OCI-LY1 (cell line): ENCODE results near the gene GTF3C1.

Experiments
- H2AFZ ChIP-seq: fragments of 200-600 bp; sonication (generic), shearing (Covaris generic); 2 replicates; pipeline ENCODE4 v1.6.0; 2014; ENCODE audit warnings: antibody characterized with exemption, mild to moderate bottlenecking, low read length
- H3F3A ChIP-seq: fragments of 200-600 bp; sonication (generic), shearing (Covaris generic); 2 replicates; pipeline ENCODE4 v1.6.0; 2014; ENCODE audit warnings: mild to moderate bottlenecking, antibody characterized with exemption, low read length, moderate library complexity; ENCODE audit not compliant: insufficient read depth
- H3K27ac ChIP-seq: fragments of 200-600 bp; sonication (generic); 2 replicates; pipeline ENCODE4 v1.5.1; 2014; ENCODE audit warnings: low read length, mixed run types, mild to moderate bottlenecking, low read depth; ENCODE audit not compliant: poor library complexity, severe bottlenecking
- H3K27me3 ChIP-seq: fragments of 200-600 bp; sonication (generic); 2 replicates; pipeline ENCODE4 v1.6.0; 2014; ENCODE audit warnings: antibody characterized with exemption, mild to moderate bottlenecking, low read length, moderate library complexity; ENCODE audit not compliant: insufficient read depth
- H3K36me3 ChIP-seq: fragments of 200-600 bp; sonication (generic); 2 replicates; pipeline ENCODE4 v1.6.1; 2014; ENCODE audit warnings: mild to moderate bottlenecking, antibody characterized with exemption, low read length, moderate library complexity, mixed read lengths; ENCODE audit not compliant: insufficient read depth
- H3K4me1 ChIP-seq: fragments of 200-600 bp; sonication (generic); 2 replicates; pipeline ENCODE4 v1.5.1; 2014; ENCODE audit warnings: mild to moderate bottlenecking, low read length, moderate library complexity; ENCODE audit not compliant: insufficient read depth, severe bottlenecking
- H3K4me2 ChIP-seq: fragments of 200-600 bp; sonication (generic), shearing (Covaris generic); 2 replicates; pipeline ENCODE4 v1.6.1; 2014; ENCODE audit warnings: low read length
- H3K4me3 ChIP-seq: fragments of 200-600 bp; sonication (generic); 2 replicates; pipeline ENCODE4 v1.5.1; 2014; ENCODE audit warnings: low read length, low read depth, mild to moderate bottlenecking, mixed read lengths; ENCODE audit not compliant: poor library complexity, severe bottlenecking
- H3K79me2 ChIP-seq: fragments of 200-600 bp; shearing (Covaris generic); 2 replicates; pipeline ENCODE4 v1.6.1; 2016; ENCODE audit warnings: mixed run types, low read length, mixed read lengths; ENCODE audit not compliant: insufficient read depth
- H3K9ac ChIP-seq: fragments of 200-600 bp; sonication (generic), shearing (Covaris generic); 2 replicates; pipeline ENCODE4 v1.6.1; 2014; ENCODE audit warnings: mild to moderate bottlenecking, low read length, mixed read lengths
- H3K9me2 ChIP-seq: fragments of 200-600 bp; sonication (generic), shearing (Covaris generic); 2 replicates; pipeline ENCODE4 v1.6.1; 2014; ENCODE audit warnings: low read depth, mild to moderate bottlenecking, low read length, mixed read lengths
- H3K9me3 ChIP-seq: fragments of 200-600 bp; shearing (Covaris generic); 2 replicates; pipeline ENCODE4 v1.6.1; 2014; ENCODE audit warnings: low read length, mixed read lengths
- H4K20me1 ChIP-seq: fragments of 200-600 bp; sonication (generic), shearing (Covaris generic); 2 replicates; pipeline ENCODE4 v1.6.0; 2016; ENCODE audit warnings: mild to moderate bottlenecking, low read length; ENCODE audit not compliant: insufficient read depth
- EZH2 ChIP-seq: fragments of 200-600 bp; sonication (generic), shearing (Covaris generic); IDR thresholded peaks from 2 replicates; pipeline ENCODE4 v1.8.0; 2017; ENCODE audit warnings: borderline replicate concordance, mixed run types, mild to moderate bottlenecking, antibody characterized with exemption, low read length, moderate library complexity, mixed read lengths
- TF ChIP-seq, protein P1 (sequence below): fragments of 200-600 bp; sonication (generic), shearing (Covaris generic); IDR thresholded peaks from 2 replicates; pipeline ENCODE4 v1.5.1; 2017; ENCODE audit warnings: mild to moderate bottlenecking, antibody characterized with exemption, low read length, moderate library complexity, mixed read lengths

GTF3C1 gene

DNA sequence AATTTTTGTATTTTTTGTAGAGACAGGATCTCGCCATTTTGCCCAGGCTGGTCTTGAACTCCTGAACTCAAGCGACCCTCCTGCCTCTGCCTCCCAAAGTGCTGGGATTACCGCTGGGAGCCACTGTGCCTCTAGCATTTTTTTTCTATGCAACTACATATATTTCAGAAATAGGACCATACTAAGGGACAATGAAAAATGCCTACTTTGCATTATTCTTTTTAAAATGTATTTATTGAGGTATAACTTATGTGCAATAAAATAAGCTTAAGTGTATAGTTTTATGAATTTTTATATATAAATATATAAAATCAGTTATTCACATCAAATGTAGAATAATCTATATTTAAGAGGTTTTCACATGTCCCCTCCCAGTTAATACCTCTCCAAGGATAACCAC, 38.3 kb upstream of the GTF3C1 start:
- TF ChIP-seq, protein P1, sequence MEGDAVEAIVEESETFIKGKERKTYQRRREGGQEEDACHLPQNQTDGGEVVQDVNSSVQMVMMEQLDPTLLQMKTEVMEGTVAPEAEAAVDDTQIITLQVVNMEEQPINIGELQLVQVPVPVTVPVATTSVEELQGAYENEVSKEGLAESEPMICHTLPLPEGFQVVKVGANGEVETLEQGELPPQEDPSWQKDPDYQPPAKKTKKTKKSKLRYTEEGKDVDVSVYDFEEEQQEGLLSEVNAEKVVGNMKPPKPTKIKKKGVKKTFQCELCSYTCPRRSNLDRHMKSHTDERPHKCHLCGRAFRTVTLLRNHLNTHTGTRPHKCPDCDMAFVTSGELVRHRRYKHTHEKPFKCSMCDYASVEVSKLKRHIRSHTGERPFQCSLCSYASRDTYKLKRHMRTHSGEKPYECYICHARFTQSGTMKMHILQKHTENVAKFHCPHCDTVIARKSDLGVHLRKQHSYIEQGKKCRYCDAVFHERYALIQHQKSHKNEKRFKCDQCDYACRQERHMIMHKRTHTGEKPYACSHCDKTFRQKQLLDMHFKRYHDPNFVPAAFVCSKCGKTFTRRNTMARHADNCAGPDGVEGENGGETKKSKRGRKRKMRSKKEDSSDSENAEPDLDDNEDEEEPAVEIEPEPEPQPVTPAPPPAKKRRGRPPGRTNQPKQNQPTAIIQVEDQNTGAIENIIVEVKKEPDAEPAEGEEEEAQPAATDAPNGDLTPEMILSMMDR: no peak
- no peak for TF ChIP-seq EZH2
- no peaks in the 10 kb centered on the region for H3K36me3 ChIP-seq
- no peak overlapping the region for H3K27ac ChIP-seq
- no peak overlapping the region for H3K4me2 ChIP-seq
- peaks cover 4% of the 10 kb centered on the region; the same call in 1 of the 2 replicates for H3K9me3 ChIP-seq
- no peaks in the 10 kb centered on the region for H3K27me3 ChIP-seq
- no peak overlapping the region for H3K4me3 ChIP-seq
- no peaks in the 10 kb centered on the region for H3F3A ChIP-seq
- no peaks in the 10 kb centered on the region for H3K9me2 ChIP-seq
- H2AFZ ChIP-seq: no peak overlapping the region
- no peaks in the 10 kb centered on the region for H4K20me1 ChIP-seq
- H3K79me2 ChIP-seq: no peaks in the 10 kb centered on the region
- no peak overlapping the region for H3K9ac ChIP-seq
- H3K4me1 ChIP-seq: no peaks in the 10 kb centered on the region

DNA sequence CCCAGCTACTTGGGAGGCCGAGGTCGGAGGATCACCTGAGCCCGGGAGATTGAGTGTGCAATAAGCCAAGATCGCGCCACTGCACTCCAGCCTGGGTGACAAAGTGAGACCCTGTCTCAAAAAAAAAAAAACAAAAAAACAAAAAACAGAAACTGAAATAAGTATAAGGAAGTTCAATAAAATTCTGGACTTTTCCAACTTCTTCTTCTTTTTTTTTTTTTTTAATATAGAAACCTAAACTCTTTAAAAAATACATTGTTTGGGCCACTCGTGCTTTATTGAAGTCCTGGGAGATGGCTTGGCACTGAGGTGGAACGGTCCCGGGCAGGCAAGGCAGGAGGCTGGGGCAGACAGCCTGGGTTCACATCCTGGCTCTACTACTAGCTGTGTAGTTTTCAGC, 37.0 kb upstream of the GTF3C1 start:
- Histone ChIP-seq H3K79me2 (no peaks in the 10 kb centered on the region), H4K20me1 (no peaks in the 10 kb centered on the region), H3K27me3 (no peaks in the 10 kb centered on the region), H2AFZ (no peak overlapping the region), H3K27ac (no peak overlapping the region), H3K4me2 (no peak overlapping the region), H3K36me3 (no peaks in the 10 kb centered on the region), H3K4me1 (no peaks in the 10 kb centered on the region), H3K9me3 (peaks cover 4% of the 10 kb centered on the region; the same call in 1 of the 2 replicates), H3F3A (no peaks in the 10 kb centered on the region), H3K4me3 (no peak overlapping the region), H3K9me2 (no peaks in the 10 kb centered on the region), H3K9ac (no peak overlapping the region)
- TF ChIP-seq EZH2: no peak
- TF ChIP-seq, protein P1: no peak

DNA sequence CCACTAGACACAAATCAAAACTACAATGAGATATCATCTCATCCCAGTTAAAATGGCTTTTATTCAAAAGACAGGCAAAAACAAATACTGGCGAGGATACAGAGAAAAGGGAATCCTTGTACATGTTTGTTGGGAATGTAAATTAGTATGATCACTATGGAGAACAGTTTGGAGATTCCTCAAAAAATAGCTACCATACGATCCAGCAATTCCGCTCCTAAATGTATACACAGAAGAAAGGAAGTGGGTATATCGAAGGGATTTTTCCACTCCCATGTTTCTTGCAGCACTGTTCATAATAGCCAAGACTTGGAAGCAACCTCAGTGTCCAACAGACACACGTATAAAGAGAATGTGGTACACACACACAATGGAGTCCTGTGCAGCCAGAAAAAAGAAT, 35.5 kb upstream of the GTF3C1 start:
- no peaks in the 10 kb centered on the region for H3K27me3 ChIP-seq
- H3K9ac ChIP-seq: no peak overlapping the region
- H4K20me1 ChIP-seq: no peaks in the 10 kb centered on the region
- H3K4me2 ChIP-seq: no peak overlapping the region
- H3K4me1 ChIP-seq: no peaks in the 10 kb centered on the region
- H3K4me3 ChIP-seq: no peak overlapping the region
- no peak overlapping the region for H3K27ac ChIP-seq
- H3K9me2 ChIP-seq: no peaks in the 10 kb centered on the region
- H3K9me3 ChIP-seq: peaks cover 4% of the 10 kb centered on the region; the same call in 1 of the 2 replicates
- H3F3A ChIP-seq: no peaks in the 10 kb centered on the region
- H2AFZ ChIP-seq: no peak overlapping the region
- TF ChIP-seq EZH2: no peak
- H3K79me2 ChIP-seq: no peaks in the 10 kb centered on the region
- no peaks in the 10 kb centered on the region for H3K36me3 ChIP-seq

DNA sequence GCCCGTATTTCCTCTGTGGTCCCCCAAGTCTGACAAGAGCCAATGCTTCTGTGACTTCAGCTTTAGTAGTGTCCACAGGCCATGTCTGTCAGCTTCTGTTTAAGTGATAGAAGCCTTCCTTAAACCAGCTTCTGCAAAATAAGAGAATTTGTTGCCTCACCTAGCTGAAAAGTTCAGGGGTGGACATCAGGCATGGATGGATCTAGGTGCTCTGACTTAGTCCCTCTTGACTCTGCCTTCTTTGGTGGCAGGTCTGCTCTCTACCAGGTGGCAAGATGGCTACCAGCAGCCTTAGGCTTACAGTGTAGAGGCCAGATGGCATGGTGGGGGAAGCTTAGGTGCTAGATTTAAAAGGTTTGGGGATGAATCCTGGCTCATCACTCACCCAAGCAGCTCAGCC, 33.9 kb upstream of the GTF3C1 start:
- Histone ChIP-seq H3F3A (no peaks in the 10 kb centered on the region), H4K20me1 (no peaks in the 10 kb centered on the region), H3K4me1 (no peaks in the 10 kb centered on the region), H3K79me2 (no peaks in the 10 kb centered on the region), H2AFZ (no peak overlapping the region), H3K9me3 (no peaks in the 10 kb centered on the region), H3K9ac (no peak overlapping the region), H3K4me3 (no peak overlapping the region), H3K27ac (no peak overlapping the region), H3K4me2 (no peak overlapping the region), H3K36me3 (no peaks in the 10 kb centered on the region), H3K27me3 (no peaks in the 10 kb centered on the region), H3K9me2 (no peaks in the 10 kb centered on the region)
- TF ChIP-seq, protein P1: no peak
- TF ChIP-seq EZH2: no peak
